Measurements from ENCODE around the gene MAT1A.
"Not testable (repeated sequence)": the region's sequence is repeated elsewhere in the genome, so short reads cannot be mapped to it uniquely, and the experiment has no call there.

- TF ChIP-seq CTCF (IDR thresholded peaks at IDR 0.05; ENCODE audit: control extremely low read depth in 1 of 3, insufficient read depth in 1 of 3, low read depth in 1 of 3, low read length in 3 of 3); POLR2A (IDR thresholded peaks at IDR 0.05; ENCODE audit: control extremely low read depth in 1 of 2, low read depth in 2 of 2, low read length in 2 of 2); EP300 (IDR thresholded peaks at IDR 0.05; ENCODE audit: borderline replicate concordance in 1 of 2, low read depth in 2 of 2, low read length in 2 of 2): not testable (repeated sequence)
These were observed 47.1 kb downstream of the MAT1A start for GRCh38 chr10:80242341-80242740.
